Activated T-cell treated with anti-CD3 and anti-CD28 coated beads, Interleukin-2, amount 50 U/mL, for 72 hours (primary cell): Measurements from ENCODE around the gene APLP2. TPM values are rescaled to one million over a fixed set of nuclear protein-coding genes. Genes with fewer than 3 reads are reported as not detected.

Experiments used
- total RNA-seq, 2 donors: library from RNA; stranded (reverse); gene quantifications; one replicate each; pipeline ENCODE4 v1.2.3, GENCODE V29; 2022

The APLP2 gene
- total RNA-seq, 2 donors from 2014 or later: 37.8 to 44.2 TPM

Other genes with a start within 250 kb of the APLP2 start
- gene NFRKB, start 174.3 kb upstream of the APLP2 start, total RNA-seq: 10 to 100 TPM; 29.6 to 34.8 TPM
- gene PRDM10, start 67.1 kb upstream of the APLP2 start, total RNA-seq: 1 to 10 TPM; 5.4 to 5.5 TPM
- not detected for gene ST14, start 89.9 kb downstream of the APLP2 start, total RNA-seq
- 10 to 100 TPM; 47.8 to 50.5 TPM for gene ZBTB44, start 245.0 kb downstream of the APLP2 start, total RNA-seq